Testis (tissue), 2 donors: ENCODE data around the gene ATL3.

ENCODE experiments used
- POLR2A ChIP-seq: fragments of 450-650 bp; IDR thresholded peaks from one replicate; pipeline ENCODE4 v1.6.1; 2017; ENCODE audit warnings: antibody characterized with exemption, mild to moderate bottlenecking, moderate library complexity
- TF ChIP-seq, protein P1 (sequence below), 3 experiments: fragments of 450-650 bp in 2 of 3; fragments of 200-600 bp in 1 of 3; sonication (generic) in 1 of 3; IDR thresholded peaks; one replicate each; pipeline ENCODE4 v1.5.1; 2016 to 2019; ENCODE audit warnings: antibody characterized with exemption in 3 of 3, mild to moderate bottlenecking in 2 of 3, moderate library complexity in 1 of 3

DNA sequence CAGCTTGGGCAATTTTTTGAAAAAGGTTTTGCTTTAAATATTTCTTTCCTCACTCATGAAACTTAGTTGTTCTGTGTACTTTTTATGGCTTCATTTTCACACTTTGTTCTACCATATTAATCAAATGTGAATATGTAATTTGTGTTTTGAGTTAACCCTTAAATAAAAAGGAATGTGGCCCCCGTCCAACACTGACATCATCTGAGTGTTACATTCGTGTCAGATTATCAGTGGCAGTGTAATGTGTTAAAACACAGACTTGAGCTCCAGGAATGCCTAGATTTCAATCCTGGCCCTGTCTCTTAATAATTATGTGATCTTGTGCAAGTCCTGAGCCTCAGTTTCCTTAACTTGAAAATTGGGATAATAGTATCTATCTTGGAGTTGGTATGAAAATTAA, 15.8 kb upstream of the ATL3 start:
- TF ChIP-seq, protein P1, sequence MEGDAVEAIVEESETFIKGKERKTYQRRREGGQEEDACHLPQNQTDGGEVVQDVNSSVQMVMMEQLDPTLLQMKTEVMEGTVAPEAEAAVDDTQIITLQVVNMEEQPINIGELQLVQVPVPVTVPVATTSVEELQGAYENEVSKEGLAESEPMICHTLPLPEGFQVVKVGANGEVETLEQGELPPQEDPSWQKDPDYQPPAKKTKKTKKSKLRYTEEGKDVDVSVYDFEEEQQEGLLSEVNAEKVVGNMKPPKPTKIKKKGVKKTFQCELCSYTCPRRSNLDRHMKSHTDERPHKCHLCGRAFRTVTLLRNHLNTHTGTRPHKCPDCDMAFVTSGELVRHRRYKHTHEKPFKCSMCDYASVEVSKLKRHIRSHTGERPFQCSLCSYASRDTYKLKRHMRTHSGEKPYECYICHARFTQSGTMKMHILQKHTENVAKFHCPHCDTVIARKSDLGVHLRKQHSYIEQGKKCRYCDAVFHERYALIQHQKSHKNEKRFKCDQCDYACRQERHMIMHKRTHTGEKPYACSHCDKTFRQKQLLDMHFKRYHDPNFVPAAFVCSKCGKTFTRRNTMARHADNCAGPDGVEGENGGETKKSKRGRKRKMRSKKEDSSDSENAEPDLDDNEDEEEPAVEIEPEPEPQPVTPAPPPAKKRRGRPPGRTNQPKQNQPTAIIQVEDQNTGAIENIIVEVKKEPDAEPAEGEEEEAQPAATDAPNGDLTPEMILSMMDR (IDR thresholded peaks at IDR 0.05) = no peak
- no peak for TF ChIP-seq POLR2A
